ENCODE data around the gene ZNF660.

ZNF660 gene

GRCh38 chr3:44642337-44642736 lies 57.6 kb downstream of the ZNF660 start:
- H3K4me3 ChIP-seq (ENCODE audit: low read length): peak overlapping the region; percentile 67
- H3K36me3 ChIP-seq (ENCODE audit: control insufficient read depth, insufficient read depth, low read length, severe bottlenecking): peaks cover 65% of the 10 kb centered on the region
- DNase-seq (ENCODE audit: low read depth): no peak

DNA sequence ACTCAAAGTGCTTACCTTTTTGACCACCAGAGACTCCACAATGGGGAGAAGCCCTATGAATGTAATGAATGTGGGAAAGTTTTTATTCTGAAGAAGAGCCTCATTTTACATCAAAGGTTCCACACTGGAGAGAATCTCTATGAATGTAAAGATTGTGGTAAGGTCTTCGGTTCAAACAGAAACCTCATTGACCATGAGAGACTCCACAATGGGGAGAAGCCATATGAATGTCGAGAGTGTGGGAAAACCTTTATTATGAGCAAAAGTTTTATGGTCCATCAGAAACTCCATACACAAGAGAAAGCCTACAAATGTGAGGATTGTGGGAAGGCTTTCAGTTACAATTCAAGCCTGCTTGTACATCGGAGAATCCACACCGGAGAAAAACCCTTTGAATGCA lies 58.3 kb downstream of the ZNF660 start:
- Histone ChIP-seq H3K36me3 (ENCODE audit: control insufficient read depth, insufficient read depth, low read length, severe bottlenecking) (peaks cover 59% of the 10 kb centered on the region), H3K4me1 (ENCODE audit: control insufficient read depth, insufficient read depth, low read length) (peaks cover under 1% of the 10 kb centered on the region), H3K27me3 (replicated peaks; ENCODE audit: control insufficient read depth, insufficient read depth, low read length) (no peaks in the 10 kb centered on the region), H3K4me3 (ENCODE audit: low read length) (peak overlapping the region; percentile 67), H3K9me3 (ENCODE audit: control insufficient read depth, low read length) (peaks cover 50% of the 10 kb centered on the region), H3K9ac (ENCODE audit: low read length) (no peak overlapping the region)
- no peak for DNase-seq (ENCODE audit: low read depth)

More at GRCh38 chr3:44642337-44642736, 57.6 kb downstream of the ZNF660 start:
- no peak overlapping the region for H3K9ac ChIP-seq (ENCODE audit: low read length)
- no peaks in the 10 kb centered on the region for H3K27me3 ChIP-seq (replicated peaks; ENCODE audit: control insufficient read depth, insufficient read depth, low read length)
- peaks cover 51% of the 10 kb centered on the region for H3K9me3 ChIP-seq (ENCODE audit: control insufficient read depth, low read length)
- no peaks in the 10 kb centered on the region for H3K4me1 ChIP-seq (ENCODE audit: control insufficient read depth, insufficient read depth, low read length)

DNA sequence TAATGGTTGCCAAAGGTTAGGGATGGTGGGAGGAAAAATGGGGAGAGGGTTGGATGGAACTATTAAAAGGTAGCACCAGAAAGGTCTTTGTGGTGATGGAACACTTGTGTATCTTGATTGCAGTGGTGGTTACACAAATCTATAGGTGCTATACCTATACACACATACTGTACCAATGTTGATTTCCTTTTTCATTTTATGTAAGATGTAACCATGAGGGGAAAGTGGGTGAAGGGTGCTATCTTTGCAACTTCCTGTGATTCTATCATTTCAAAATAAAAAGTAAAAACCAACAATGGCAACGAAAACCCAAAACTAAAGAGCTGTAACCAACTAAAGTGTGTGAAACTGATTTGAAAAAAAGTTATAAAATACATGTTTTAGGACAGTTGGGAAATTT lies 63.0 kb downstream of the ZNF660 start:
- Histone ChIP-seq H3K9me3 (ENCODE audit: control insufficient read depth, low read length) (peaks cover 19% of the 10 kb centered on the region), H3K27me3 (replicated peaks; ENCODE audit: control insufficient read depth, insufficient read depth, low read length) (no peaks in the 10 kb centered on the region), H3K4me1 (ENCODE audit: control insufficient read depth, insufficient read depth, low read length) (peaks cover 17% of the 10 kb centered on the region), H3K36me3 (ENCODE audit: control insufficient read depth, insufficient read depth, low read length, severe bottlenecking) (peaks cover 32% of the 10 kb centered on the region), H3K9ac (ENCODE audit: low read length) (no peak overlapping the region), H3K4me3 (ENCODE audit: low read length) (peak overlapping the region; percentile 97)
- DNase-seq (ENCODE audit: low read depth): no peak

DNA sequence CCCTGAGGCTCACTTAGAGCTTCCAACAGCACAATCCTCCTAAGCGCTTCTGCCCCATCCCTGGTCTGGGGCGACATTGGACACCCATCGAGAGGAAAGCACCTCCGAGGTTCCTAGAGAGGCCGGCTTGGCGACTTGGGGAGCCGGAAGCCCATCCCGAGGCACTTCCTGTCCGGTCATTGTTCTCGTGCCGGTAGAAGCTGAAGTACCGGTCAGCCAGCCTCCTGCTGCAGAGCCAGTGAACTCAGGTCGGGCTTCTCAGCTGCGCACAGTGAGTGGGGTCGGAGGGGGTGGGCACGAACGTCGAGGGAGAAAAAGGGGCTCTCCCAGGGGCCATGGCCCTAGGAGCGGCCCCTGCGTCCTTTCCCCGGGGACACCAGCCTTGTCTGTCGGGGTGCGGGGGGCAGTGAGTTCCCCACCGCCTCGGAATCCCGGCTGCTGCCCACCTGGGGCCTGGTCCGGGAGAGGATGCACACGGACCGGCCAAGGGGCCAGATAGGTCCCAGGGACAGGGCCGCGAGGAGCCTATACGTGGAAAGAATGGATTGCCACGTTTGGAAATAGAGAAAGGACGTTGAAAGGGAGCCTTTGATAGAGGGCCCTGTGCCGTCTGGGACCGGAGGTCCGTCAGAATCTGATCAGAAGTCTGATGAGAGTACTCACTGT lies 63.9 kb downstream of the ZNF660 start, which contains the start of gene ZNF35:
TSS of gene ZNF35 (plus strand) at position 169 of the 666 bp plus-strand sequence. CDS start 2,336 bp downstream, outside the sequence.
- H3K36me3 ChIP-seq (ENCODE audit: control insufficient read depth, insufficient read depth, low read length, severe bottlenecking): peaks cover 32% of the 10 kb centered on the region
- H3K27me3 ChIP-seq (replicated peaks; ENCODE audit: control insufficient read depth, insufficient read depth, low read length): no peaks in the 10 kb centered on the region
- DNase-seq (ENCODE audit: low read depth): peak; percentile 94
- peak within 1 kb of the TSS; percentile 97 for H3K9ac ChIP-seq (ENCODE audit: low read length)
- peak within 1 kb of the TSS; percentile 97 for H3K4me3 ChIP-seq (ENCODE audit: low read length)
- peaks cover 17% of the 10 kb centered on the region for H3K4me1 ChIP-seq (ENCODE audit: control insufficient read depth, insufficient read depth, low read length)
- H3K9me3 ChIP-seq (ENCODE audit: control insufficient read depth, low read length): peaks cover 10% of the 10 kb centered on the region
